ENCODE data around the gene ULK2.

DNA sequence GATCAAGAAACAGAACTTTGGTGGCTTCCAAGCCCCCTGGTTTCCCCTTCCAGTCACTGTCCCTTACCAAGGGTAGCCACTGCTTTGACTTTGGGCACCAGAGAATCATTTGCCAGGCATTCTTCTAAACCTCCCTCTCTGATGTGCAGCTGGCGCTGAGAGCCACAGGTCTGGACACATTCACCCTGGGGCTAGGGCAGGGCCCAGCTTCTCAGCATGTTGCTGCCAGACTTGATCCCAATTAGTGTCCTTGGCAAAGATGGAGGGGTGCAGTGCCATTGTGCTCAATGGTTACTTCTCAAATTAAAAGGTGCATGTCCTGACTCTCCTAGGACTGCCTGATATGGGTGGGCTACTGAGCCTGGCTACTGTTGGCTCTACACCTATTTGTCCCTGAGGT is 143.8 kb downstream of the ULK2 start:
- TF ChIP-seq, protein P1, sequence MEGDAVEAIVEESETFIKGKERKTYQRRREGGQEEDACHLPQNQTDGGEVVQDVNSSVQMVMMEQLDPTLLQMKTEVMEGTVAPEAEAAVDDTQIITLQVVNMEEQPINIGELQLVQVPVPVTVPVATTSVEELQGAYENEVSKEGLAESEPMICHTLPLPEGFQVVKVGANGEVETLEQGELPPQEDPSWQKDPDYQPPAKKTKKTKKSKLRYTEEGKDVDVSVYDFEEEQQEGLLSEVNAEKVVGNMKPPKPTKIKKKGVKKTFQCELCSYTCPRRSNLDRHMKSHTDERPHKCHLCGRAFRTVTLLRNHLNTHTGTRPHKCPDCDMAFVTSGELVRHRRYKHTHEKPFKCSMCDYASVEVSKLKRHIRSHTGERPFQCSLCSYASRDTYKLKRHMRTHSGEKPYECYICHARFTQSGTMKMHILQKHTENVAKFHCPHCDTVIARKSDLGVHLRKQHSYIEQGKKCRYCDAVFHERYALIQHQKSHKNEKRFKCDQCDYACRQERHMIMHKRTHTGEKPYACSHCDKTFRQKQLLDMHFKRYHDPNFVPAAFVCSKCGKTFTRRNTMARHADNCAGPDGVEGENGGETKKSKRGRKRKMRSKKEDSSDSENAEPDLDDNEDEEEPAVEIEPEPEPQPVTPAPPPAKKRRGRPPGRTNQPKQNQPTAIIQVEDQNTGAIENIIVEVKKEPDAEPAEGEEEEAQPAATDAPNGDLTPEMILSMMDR (IDR thresholded peaks at IDR 0.05; ENCODE audit: low read depth, low read length, poor library complexity, severe bottlenecking), result no peak
- TF ChIP-seq EZH2phosphoT487 (IDR thresholded peaks at IDR 0.05; ENCODE audit: borderline replicate concordance, low read length), result no peak
